ENCODE data around the gene METTL23. TPM values are rescaled to one million over a fixed set of nuclear protein-coding genes. Genes with fewer than 3 reads are reported as not detected.

The METTL23 gene
- total RNA-seq, 1 experiment from 2014 or later, result 57.8 TPM

- TF ChIP-seq SRF (IDR thresholded peaks at IDR 0.05; ENCODE audit: low read depth) (no peak), REST (IDR thresholded peaks at IDR 0.05; ENCODE audit: low read depth) (no peak), YY1 (IDR thresholded peaks at IDR 0.05; ENCODE audit: extremely low read depth, insufficient replicate concordance, low read depth, low read length) (no peak), ZNF274 (IDR thresholded peaks at IDR 0.05; ENCODE audit: low read depth, low read length) (no peak), FOSL1 (IDR thresholded peaks at IDR 0.05; ENCODE audit: low read depth) (no peak), TCF7L2 (IDR thresholded peaks at IDR 0.05; ENCODE audit: borderline replicate concordance, extremely low read depth, insufficient read depth, insufficient read length) (no peak), EZH2 (IDR thresholded peaks at IDR 0.05) (no peak), ZFX (IDR thresholded peaks at IDR 0.05) (no peak), JUND (IDR thresholded peaks at IDR 0.05) (no peak), EGR1 (IDR thresholded peaks at IDR 0.05; ENCODE audit: low read depth) (no peak), MAX (IDR thresholded peaks at IDR 0.05) (no peak), POLR2A (IDR thresholded peaks at IDR 0.05; ENCODE audit: borderline replicate concordance, extremely low read depth, insufficient read depth, insufficient read length) (no peak), SP1 (IDR thresholded peaks at IDR 0.05; ENCODE audit: low read depth) (no peak), CEBPB (IDR thresholded peaks at IDR 0.05; ENCODE audit: low read depth) (no peak), EZH2phosphoT487 (IDR thresholded peaks at IDR 0.05; ENCODE audit: borderline replicate concordance) (no peak), POLR2AphosphoS5 (IDR thresholded peaks at IDR 0.05; ENCODE audit: low read depth, low read length) (no peak), ATF3 (IDR thresholded peaks at IDR 0.05) (no peak), SIN3A (IDR thresholded peaks at IDR 0.05; ENCODE audit: low read depth) (no peak)
- peaks cover 15% of the 10 kb centered on the region for H3K79me2 ChIP-seq (ENCODE audit: insufficient read depth, low read length)
- H3K9ac ChIP-seq (ENCODE audit: low read length), result no peak overlapping the region
- H3K9me3 ChIP-seq (ENCODE audit: control insufficient read depth in 1 of 2, insufficient read depth in 1 of 2, low read depth in 1 of 2, low read length in 2 of 2), result no peaks in the 10 kb centered on the region
- BruUV-seq (replicated peaks), result no TSS peak
- peaks cover 0 to 12% of the 10 kb centered on the region in 2 experiments; a peak in 2 of 4 replicates for H3K4me1 ChIP-seq (ENCODE audit: control insufficient read depth in 1 of 2, insufficient read depth in 2 of 2, low read length in 2 of 2)
- H4K20me1 ChIP-seq (ENCODE audit: insufficient read depth), result no peaks in the 10 kb centered on the region
- ChIA-PET CTCF (interaction anchor here (0.6 to 1.0 kb wide), 3 partner anchors 12 to 215 kb away, joined by 3 to 4 read pairs (median 3); no protein-coding TSS in a partner anchor), RAD21 (ENCODE audit: low non-redundant PET in 1 of 2, low total read pairs in 2 of 2, uncharacterized antibody in 2 of 2, unreplicated experiment in 2 of 2) (no interaction called here), POLR2A (no interaction called here)
- intact Hi-C loops (cut with micrococcal nuclease), result no loop called here
- H3K27me3 ChIP-seq (ENCODE audit: insufficient read depth, low read length), result no peaks in the 10 kb centered on the region
- no peak for ATAC-seq
- no peak overlapping the region for H3K4me2 ChIP-seq (ENCODE audit: low read length)
- H3K27ac ChIP-seq (ENCODE audit: low read depth, low read length), result no peak overlapping the region
- no peaks in the 10 kb centered on the region for H3K36me3 ChIP-seq (ENCODE audit: control insufficient read depth in 1 of 2, insufficient read depth in 2 of 2, low read length in 2 of 2)
- H2AFZ ChIP-seq (ENCODE audit: low read depth, low read length, poor library complexity, severe bottlenecking), result no peak overlapping the region
- H3K9me2 ChIP-seq (ENCODE audit: insufficient read depth), result no peaks in the 10 kb centered on the region
- no peak for DNase-seq (ENCODE audit: low read depth, low spot score)
- H3K4me3 ChIP-seq (replicated peaks in 1 of 2; ENCODE audit: low read depth in 1 of 2, low read length in 2 of 2), result no peak overlapping the region
Measured at GRCh38 chr17:76701471-76701967, 25.1 kb upstream of the METTL23 start.

Measured in HCT116 (cell line).